IPS DF 6.9 (cell line): ENCODE data around the gene BICDL2.

Experiments used
- DNase-seq: peaks from one replicate; pipeline ENCODE4 v3.0.0-alpha.2; 2013; ENCODE audit warnings: low read depth, low spot score
- H3K27ac ChIP-seq: one replicate; pipeline ENCODE4 v1.5.1; 2013; ENCODE audit warnings: low read length, control low read depth
- H3K27me3 ChIP-seq: 2 replicates; pipeline ENCODE4 v1.6.1; 2013; ENCODE audit warnings: mild to moderate bottlenecking, low read length; ENCODE audit not compliant: control insufficient read depth, insufficient read depth
- H3K36me3 ChIP-seq: 2 replicates; pipeline ENCODE4 v1.6.1; 2013; ENCODE audit warnings: low read length; ENCODE audit not compliant: control insufficient read depth, insufficient read depth
- H3K4me1 ChIP-seq: 2 replicates; pipeline ENCODE4 v1.6.1; 2013; ENCODE audit warnings: low read length; ENCODE audit not compliant: control insufficient read depth, insufficient read depth
- H3K4me3 ChIP-seq: 2 replicates; pipeline ENCODE4 v1.5.1; 2013; ENCODE audit warnings: mild to moderate bottlenecking, low read length
- H3K9me3 ChIP-seq: 2 replicates; pipeline ENCODE4 v1.6.1; 2013; ENCODE audit warnings: low read length, inconsistent platforms; ENCODE audit not compliant: control insufficient read depth, insufficient read depth
- WGBS: extraction: QIAGEN DNeasy Blood & Tissue Kit; methylation state at CpG from one replicate; pipeline ENCODE4 v1.1.7; 2013; ENCODE audit warnings: mixed read lengths, missing lambda C conversion rate; ENCODE audit not compliant: insufficient read length, insufficient coverage; 5-methylcytosine and 5-hydroxymethylcytosine counted together

BICDL2 gene

GRCh38 chr16:3030222-3031212, 6.2 kb downstream of the BICDL2 start:
- no CpG with 5 or more reads among the region's 33 CpGs for WGBS
- no peaks in the 10 kb centered on the region for H3K27me3 ChIP-seq

GRCh38 chr16:3029491-3030221, 7.1 kb downstream of the BICDL2 start:
- Histone ChIP-seq H3K27ac (no peak overlapping the region), H3K4me3 (no peak overlapping the region), H3K4me1 (peaks cover 5% of the 10 kb centered on the region), H3K36me3 (peaks cover 12% of the 10 kb centered on the region), H3K9me3 (no peaks in the 10 kb centered on the region), H3K27me3 (no peaks in the 10 kb centered on the region)
- WGBS = no CpG with 5 or more reads among the region's 59 CpGs
- DNase-seq = no peak

More at GRCh38 chr16:3030222-3031212, 6.2 kb downstream of the BICDL2 start:
- Histone ChIP-seq H3K4me3 (no peak overlapping the region), H3K9me3 (no peaks in the 10 kb centered on the region), H3K4me1 (peaks cover 5% of the 10 kb centered on the region), H3K27ac (no peak overlapping the region), H3K36me3 (peaks cover 12% of the 10 kb centered on the region)
- no peak for DNase-seq

- no peaks in the 10 kb centered on the region for H3K27me3 ChIP-seq
- no peak overlapping the region for H3K4me3 ChIP-seq
- no peak overlapping the region for H3K27ac ChIP-seq
- peaks cover 5% of the 10 kb centered on the region for H3K4me1 ChIP-seq
- H3K9me3 ChIP-seq = no peaks in the 10 kb centered on the region
- no peak for DNase-seq
- peaks cover 12% of the 10 kb centered on the region for H3K36me3 ChIP-seq
- WGBS = no CpG with 5 or more reads among the region's 15 CpGs
These were observed 7.9 kb downstream of the BICDL2 start for GRCh38 chr16:3028716-3029319.

GRCh38 chr16:3027983-3028715, 8.6 kb downstream of the BICDL2 start:
- Histone ChIP-seq H3K27ac (no peak overlapping the region), H3K4me1 (peaks cover 5% of the 10 kb centered on the region), H3K4me3 (no peak overlapping the region), H3K36me3 (peaks cover 12% of the 10 kb centered on the region), H3K27me3 (no peaks in the 10 kb centered on the region), H3K9me3 (no peaks in the 10 kb centered on the region)
- no peak for DNase-seq
- no CpG with 5 or more reads among the region's 58 CpGs for WGBS

- H3K4me3 ChIP-seq = no peak overlapping the region
- H3K27me3 ChIP-seq = no peaks in the 10 kb centered on the region
- no peak overlapping the region for H3K27ac ChIP-seq
- H3K36me3 ChIP-seq = peaks cover 14% of the 10 kb centered on the region
- H3K4me1 ChIP-seq = peaks cover 9% of the 10 kb centered on the region
- no peak for DNase-seq
- no CpG with 5 or more reads among the region's 8 CpGs for WGBS
- H3K9me3 ChIP-seq = no peaks in the 10 kb centered on the region
These were observed 9.3 kb downstream of the BICDL2 start for GRCh38 chr16:3027489-3027795.

- DNase-seq = no peak
- WGBS = no CpG with 5 or more reads among the region's 24 CpGs
- Histone ChIP-seq H3K36me3 (peaks cover 16% of the 10 kb centered on the region), H3K27me3 (no peaks in the 10 kb centered on the region), H3K4me3 (no peak overlapping the region), H3K27ac (no peak overlapping the region), H3K9me3 (no peaks in the 10 kb centered on the region), H3K4me1 (peaks cover 9% of the 10 kb centered on the region)
These were observed 9.9 kb downstream of the BICDL2 start for GRCh38 chr16:3026609-3027488.

GRCh38 chr16:3026003-3026378, 10.8 kb downstream of the BICDL2 start:
- Histone ChIP-seq H3K4me3 (no peak overlapping the region), H3K4me1 (peaks cover 8% of the 10 kb centered on the region), H3K9me3 (no peaks in the 10 kb centered on the region), H3K36me3 (peaks cover 18% of the 10 kb centered on the region), H3K27me3 (no peaks in the 10 kb centered on the region), H3K27ac (no peak overlapping the region)
- no CpG with 5 or more reads among the region's 8 CpGs for WGBS
- no peak for DNase-seq

GRCh38 chr16:3025032-3026002, 11.4 kb downstream of the BICDL2 start:
- H3K27ac ChIP-seq = no peak overlapping the region
- peaks cover 18% of the 10 kb centered on the region for H3K36me3 ChIP-seq
- peaks cover 8% of the 10 kb centered on the region for H3K4me1 ChIP-seq
- no CpG with 5 or more reads among the region's 18 CpGs for WGBS
- no peaks in the 10 kb centered on the region for H3K27me3 ChIP-seq
- H3K4me3 ChIP-seq = no peak overlapping the region
- DNase-seq = no peak
- H3K9me3 ChIP-seq = no peaks in the 10 kb centered on the region
